Gastroesophageal sphincter (tissue), 4 donors: ENCODE measurements around the gene JAM3. TPM values are rescaled to one million over a fixed set of nuclear protein-coding genes. Genes with fewer than 3 reads are reported as not detected.

Experiments used
- ATAC-seq: fragments of 150-250 bp; one replicate; pipeline ENCODE4 v1.9.1; 2016; ENCODE audit warnings: mild to moderate bottlenecking, moderate library complexity
- H3K27ac ChIP-seq, 4 donors: fragments of 200-600 bp; sonication (generic) in 3 of 4; 1 replicate in 3 of 4; 2 replicates in 1 of 4; pipeline ENCODE4 v1.5.1; 2016 to 2019
- H3K27me3 ChIP-seq: fragments of 200-600 bp; sonication (generic); one replicate; pipeline ENCODE4 v1.5.1; 2019
- H3K36me3 ChIP-seq, 2 donors: fragments of 200-600 bp; sonication (generic); one replicate each; pipeline ENCODE4 v1.5.1; 2019; ENCODE audit warnings: control low read depth in 1 of 2
- H3K4me1 ChIP-seq, 3 donors: fragments of 200-600 bp; sonication (generic); 1 replicate in 2 of 3; 2 replicates in 1 of 3; pipeline ENCODE4 v1.5.1; 2016 to 2019; ENCODE audit warnings: control low read depth in 2 of 3
- H3K4me3 ChIP-seq, 2 donors: fragments of 200-600 bp; sonication (generic); one replicate each; pipeline ENCODE4 v1.5.1; 2019; ENCODE audit warnings: mild to moderate bottlenecking in 1 of 2, moderate library complexity in 1 of 2
- H3K9me3 ChIP-seq, 3 donors: fragments of 200-600 bp; sonication (generic); one replicate each; pipeline ENCODE4 v1.5.1; 2017 to 2019; ENCODE audit warnings: control low read depth in 2 of 3
- EP300 ChIP-seq: sonication (generic); formaldehyde crosslinking; IDR thresholded peaks from one replicate; pipeline ENCODE4 v1.6.1; 2017; ENCODE audit warnings: antibody characterized with exemption, mild to moderate bottlenecking
- POLR2A ChIP-seq, 2 donors: fragments of 450-650 bp; IDR thresholded peaks; one replicate each; pipeline ENCODE4 v1.6.1; 2017; ENCODE audit warnings: antibody characterized with exemption in 2 of 2, mild to moderate bottlenecking in 2 of 2, moderate library complexity in 1 of 2
- POLR2AphosphoS5 ChIP-seq: sonication (generic); formaldehyde crosslinking; IDR thresholded peaks from one replicate; pipeline ENCODE4 v1.6.1; 2017; ENCODE audit warnings: antibody characterized with exemption
- WGBS, 2 donors: methylation state at CpG; one replicate each; pipeline ENCODE4 v1.1.5; 2018; ENCODE audit warnings: low coverage in 1 of 2; 5-methylcytosine and 5-hydroxymethylcytosine counted together
- total RNA-seq, 4 donors: library from RNA; depleted of rRNA; stranded (reverse); fragments of >200 nt; gene quantifications; one replicate each; pipeline ENCODE4 v1.1.0, GENCODE V29; 2016
- TF ChIP-seq, protein P1 (sequence below), 4 experiments: fragments of 200-600 bp in 2 of 4; fragments of 450-650 bp in 2 of 4; sonication (generic) in 1 of 4; IDR thresholded peaks; one replicate each; pipeline ENCODE4 v1.5.1; 2017 to 2019; ENCODE audit warnings: antibody characterized with exemption in 4 of 4, mild to moderate bottlenecking in 2 of 4, moderate library complexity in 2 of 4

Gene JAM3
- total RNA-seq, 4 donors from 2014 or later = 91.0 to 163 (median 104) TPM

DNA sequence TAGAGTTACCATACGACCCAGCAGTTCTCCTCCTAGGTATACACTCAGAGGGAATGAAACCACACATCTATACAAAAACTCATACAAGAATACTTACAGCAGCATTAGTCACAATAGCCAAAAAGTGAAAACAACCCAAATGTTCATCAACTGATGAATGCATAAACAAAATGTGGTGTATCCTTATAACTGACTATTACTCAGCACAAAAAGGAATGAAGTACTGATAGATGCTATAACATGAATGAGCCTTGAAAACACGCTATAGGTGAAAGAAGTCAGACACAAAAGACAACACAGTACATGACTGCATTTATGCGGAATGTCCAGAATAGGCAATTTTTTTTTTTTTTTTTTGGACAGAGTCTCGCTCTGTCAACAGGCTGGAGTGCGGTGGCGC, 131.8 kb downstream of the JAM3 start:
- TF ChIP-seq POLR2AphosphoS5 = no peak
- no peak for TF ChIP-seq EP300
- TF ChIP-seq, protein P1, sequence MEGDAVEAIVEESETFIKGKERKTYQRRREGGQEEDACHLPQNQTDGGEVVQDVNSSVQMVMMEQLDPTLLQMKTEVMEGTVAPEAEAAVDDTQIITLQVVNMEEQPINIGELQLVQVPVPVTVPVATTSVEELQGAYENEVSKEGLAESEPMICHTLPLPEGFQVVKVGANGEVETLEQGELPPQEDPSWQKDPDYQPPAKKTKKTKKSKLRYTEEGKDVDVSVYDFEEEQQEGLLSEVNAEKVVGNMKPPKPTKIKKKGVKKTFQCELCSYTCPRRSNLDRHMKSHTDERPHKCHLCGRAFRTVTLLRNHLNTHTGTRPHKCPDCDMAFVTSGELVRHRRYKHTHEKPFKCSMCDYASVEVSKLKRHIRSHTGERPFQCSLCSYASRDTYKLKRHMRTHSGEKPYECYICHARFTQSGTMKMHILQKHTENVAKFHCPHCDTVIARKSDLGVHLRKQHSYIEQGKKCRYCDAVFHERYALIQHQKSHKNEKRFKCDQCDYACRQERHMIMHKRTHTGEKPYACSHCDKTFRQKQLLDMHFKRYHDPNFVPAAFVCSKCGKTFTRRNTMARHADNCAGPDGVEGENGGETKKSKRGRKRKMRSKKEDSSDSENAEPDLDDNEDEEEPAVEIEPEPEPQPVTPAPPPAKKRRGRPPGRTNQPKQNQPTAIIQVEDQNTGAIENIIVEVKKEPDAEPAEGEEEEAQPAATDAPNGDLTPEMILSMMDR (IDR thresholded peaks at IDR 0.05) = no peak
- no peak for TF ChIP-seq POLR2A (IDR thresholded peaks at IDR 0.05)

More for the DNA sequence above, 131.8 kb downstream of the JAM3 start:
- Histone ChIP-seq H3K27ac (no peak overlapping the region), H3K4me3 (no peak overlapping the region), H3K36me3 (peaks cover 8 to 64% of the 10 kb centered on the region in 2 donors), H3K4me1 (no peaks in the 10 kb centered on the region), H3K9me3 (no peaks in the 10 kb centered on the region), H3K27me3 (no peaks in the 10 kb centered on the region)
- no peak for ATAC-seq
- 93 to 96% methylated on average over 5 to 6 of the region's 6 CpGs for WGBS, 2 donors

Other genes starting within 250 kb of the JAM3 start
- not detected for gene SPATA19, start 223.6 kb upstream of the JAM3 start, total RNA-seq
- 100 to 1,000 TPM in 1 of 4 donors, 10 to 100 TPM in 3; 24.1 to 120 (median 43.3) TPM for gene IGSF9B, start 112.1 kb upstream of the JAM3 start, total RNA-seq
- 10 to 100 TPM in 2 of 4 donors, 1 to 10 TPM in 2; 7.0 to 13.8 (median 11.4) TPM for gene NCAPD3, start 154.9 kb downstream of the JAM3 start, total RNA-seq
- gene VPS26B, start 155.6 kb downstream of the JAM3 start, total RNA-seq = 10 to 100 TPM; 27.6 to 56.4 (median 45.0) TPM
- 10 to 100 TPM; 54.0 to 74.4 (median 55.4) TPM for gene THYN1, start 184.3 kb downstream of the JAM3 start, total RNA-seq
- gene ACAD8, start 184.5 kb downstream of the JAM3 start, total RNA-seq = 10 to 100 TPM; 20.1 to 28.8 (median 22.3) TPM
- gene GLB1L3, start 207.3 kb downstream of the JAM3 start, total RNA-seq = under 1 TPM in 1 of 4 donors, not detected in 3; 0.42 TPM